HepG2 (cell line): Measurements from ENCODE around the gene ITIH1. TPM values are rescaled to one million over a fixed set of nuclear protein-coding genes. Genes with fewer than 3 reads are reported as not detected.

Experiments
- ELF3 ChIP-seq: IDR thresholded peaks from 2 replicates; pipeline ENCODE4 v1.6.1; 2016; ENCODE audit warnings: missing genetic modification reagents, missing compliant biosample characterization
- GFI1 ChIP-seq: sonication (generic); formaldehyde crosslinking; IDR thresholded peaks from 2 replicates; pipeline ENCODE4 v1.5.0; 2020; ENCODE audit warnings: missing genetic modification reagents, mild to moderate bottlenecking, borderline replicate concordance
- SKI ChIP-seq: fragments of 450-650 bp; IDR thresholded peaks from one replicate; pipeline ENCODE4 v1.6.1; 2018; ENCODE audit warnings: mild to moderate bottlenecking; ENCODE audit not compliant: partially characterized antibody
- THAP11 ChIP-seq: IDR thresholded peaks from 2 replicates; pipeline ENCODE4 v1.6.1; 2016; ENCODE audit warnings: missing biosample characterization, missing genetic modification reagents
- ZBTB46 ChIP-seq: sonication (generic); formaldehyde crosslinking; IDR thresholded peaks from 2 replicates; pipeline ENCODE4 v1.4.0; 2020; ENCODE audit warnings: mild to moderate bottlenecking, missing genetic modification reagents, borderline replicate concordance
- ZMYM3 ChIP-seq: sonication (generic); formaldehyde crosslinking; IDR thresholded peaks from 2 replicates; pipeline ENCODE4 v1.5.1; 2020; ENCODE audit warnings: mild to moderate bottlenecking, missing genetic modification reagents
- ZNF296 ChIP-seq: sonication (generic); formaldehyde crosslinking; conservative IDR thresholded peaks from 2 replicates; pipeline ENCODE4 v1.5.0; 2020; ENCODE audit warnings: mild to moderate bottlenecking, missing genetic modification reagents
- ZNF546 ChIP-seq: sonication (generic); formaldehyde crosslinking; conservative IDR thresholded peaks from 2 replicates; pipeline ENCODE4 v1.8.1; 2023; ENCODE audit warnings: mild to moderate bottlenecking, missing genetic modification reagents
- polyA plus RNA-seq, 8 experiments: library from polyadenylated mRNA; depleted of rRNA in 3 of 8; stranded (reverse) in 7 of 8; unstranded in 1 of 8; fragments of >200 nt; fragmentation: Illumina TruSeq in 4 of 8; extraction: Trizol in 4 of 8; gene quantifications; 2 replicates each; pipeline versions ENCODE4 v1.2.1 to v1.2.3, GENCODE V29; 2011 to 2016; ENCODE audit warnings: low read depth in 4 of 8, missing spikeins in 1 of 8, mixed read lengths in 1 of 8; ENCODE audit not compliant: insufficient read depth in 1 of 8
- total RNA-seq, 5 experiments: library from RNA; depleted of rRNA; stranded (reverse); fragments of >200 nt; fragmentation: Illumina TruSeq; extraction: Trizol; gene quantifications; 2 replicates each; pipeline ENCODE4 v1.2.3, GENCODE V29; 2016; ENCODE audit warnings: low read depth in 1 of 5
- TF ChIP-seq, protein P1 (sequence below): sonication (generic); formaldehyde crosslinking; IDR thresholded peaks from 2 replicates; pipeline ENCODE4 v1.5.0; 2020; ENCODE audit warnings: mild to moderate bottlenecking, missing genetic modification reagents, borderline replicate concordance
- TF ChIP-seq, protein P2 (sequence below): sonication (generic); formaldehyde crosslinking; IDR thresholded peaks from 2 replicates; pipeline ENCODE4 v1.8.1; 2022; ENCODE audit warnings: mild to moderate bottlenecking, missing genetic modification reagents
- TF ChIP-seq, protein P3 (sequence below): sonication (generic); formaldehyde crosslinking; conservative IDR thresholded peaks from 2 replicates; pipeline ENCODE4 v1.4.0; 2020; ENCODE audit warnings: mild to moderate bottlenecking, missing genetic modification reagents, moderate library complexity
- TF ChIP-seq, protein P4 (sequence below): IDR thresholded peaks from 2 replicates; pipeline ENCODE4 v1.6.1; 2016; ENCODE audit warnings: low read depth, control low read depth

The ITIH1 gene
- total and polyA plus RNA-seq, 2 of the 13 experiments (the other 11 are each of a cell fraction or from before 2014, with no cell fraction given): 12.3 to 19.6 TPM

DNA sequence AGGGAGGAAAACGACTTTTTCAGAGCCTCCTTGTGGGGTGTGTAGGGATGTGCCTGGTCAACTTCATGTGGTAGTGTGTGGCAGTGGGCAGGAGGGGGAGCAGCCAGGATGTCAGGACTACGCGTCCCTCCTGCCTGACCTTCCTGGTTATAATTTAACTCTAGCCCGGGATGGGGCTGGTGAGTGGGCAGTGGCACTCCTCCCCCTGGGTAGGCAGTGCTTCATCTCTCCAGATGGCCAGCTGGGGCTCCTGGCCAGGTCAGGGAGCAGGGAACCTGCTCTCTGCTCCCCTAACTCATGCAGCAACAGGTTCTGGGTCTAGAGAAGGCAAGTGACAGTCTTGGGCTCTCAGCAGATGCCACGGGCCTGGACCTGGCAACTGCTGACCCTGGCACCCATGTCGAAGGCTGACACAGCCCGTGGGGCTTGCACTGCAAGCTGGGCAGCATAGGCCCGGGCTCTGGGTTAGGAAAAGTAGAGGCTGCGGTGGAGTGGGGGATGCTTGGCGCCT, 50.5 kb downstream of the ITIH1 start (continued):
- TF ChIP-seq, protein P1, sequence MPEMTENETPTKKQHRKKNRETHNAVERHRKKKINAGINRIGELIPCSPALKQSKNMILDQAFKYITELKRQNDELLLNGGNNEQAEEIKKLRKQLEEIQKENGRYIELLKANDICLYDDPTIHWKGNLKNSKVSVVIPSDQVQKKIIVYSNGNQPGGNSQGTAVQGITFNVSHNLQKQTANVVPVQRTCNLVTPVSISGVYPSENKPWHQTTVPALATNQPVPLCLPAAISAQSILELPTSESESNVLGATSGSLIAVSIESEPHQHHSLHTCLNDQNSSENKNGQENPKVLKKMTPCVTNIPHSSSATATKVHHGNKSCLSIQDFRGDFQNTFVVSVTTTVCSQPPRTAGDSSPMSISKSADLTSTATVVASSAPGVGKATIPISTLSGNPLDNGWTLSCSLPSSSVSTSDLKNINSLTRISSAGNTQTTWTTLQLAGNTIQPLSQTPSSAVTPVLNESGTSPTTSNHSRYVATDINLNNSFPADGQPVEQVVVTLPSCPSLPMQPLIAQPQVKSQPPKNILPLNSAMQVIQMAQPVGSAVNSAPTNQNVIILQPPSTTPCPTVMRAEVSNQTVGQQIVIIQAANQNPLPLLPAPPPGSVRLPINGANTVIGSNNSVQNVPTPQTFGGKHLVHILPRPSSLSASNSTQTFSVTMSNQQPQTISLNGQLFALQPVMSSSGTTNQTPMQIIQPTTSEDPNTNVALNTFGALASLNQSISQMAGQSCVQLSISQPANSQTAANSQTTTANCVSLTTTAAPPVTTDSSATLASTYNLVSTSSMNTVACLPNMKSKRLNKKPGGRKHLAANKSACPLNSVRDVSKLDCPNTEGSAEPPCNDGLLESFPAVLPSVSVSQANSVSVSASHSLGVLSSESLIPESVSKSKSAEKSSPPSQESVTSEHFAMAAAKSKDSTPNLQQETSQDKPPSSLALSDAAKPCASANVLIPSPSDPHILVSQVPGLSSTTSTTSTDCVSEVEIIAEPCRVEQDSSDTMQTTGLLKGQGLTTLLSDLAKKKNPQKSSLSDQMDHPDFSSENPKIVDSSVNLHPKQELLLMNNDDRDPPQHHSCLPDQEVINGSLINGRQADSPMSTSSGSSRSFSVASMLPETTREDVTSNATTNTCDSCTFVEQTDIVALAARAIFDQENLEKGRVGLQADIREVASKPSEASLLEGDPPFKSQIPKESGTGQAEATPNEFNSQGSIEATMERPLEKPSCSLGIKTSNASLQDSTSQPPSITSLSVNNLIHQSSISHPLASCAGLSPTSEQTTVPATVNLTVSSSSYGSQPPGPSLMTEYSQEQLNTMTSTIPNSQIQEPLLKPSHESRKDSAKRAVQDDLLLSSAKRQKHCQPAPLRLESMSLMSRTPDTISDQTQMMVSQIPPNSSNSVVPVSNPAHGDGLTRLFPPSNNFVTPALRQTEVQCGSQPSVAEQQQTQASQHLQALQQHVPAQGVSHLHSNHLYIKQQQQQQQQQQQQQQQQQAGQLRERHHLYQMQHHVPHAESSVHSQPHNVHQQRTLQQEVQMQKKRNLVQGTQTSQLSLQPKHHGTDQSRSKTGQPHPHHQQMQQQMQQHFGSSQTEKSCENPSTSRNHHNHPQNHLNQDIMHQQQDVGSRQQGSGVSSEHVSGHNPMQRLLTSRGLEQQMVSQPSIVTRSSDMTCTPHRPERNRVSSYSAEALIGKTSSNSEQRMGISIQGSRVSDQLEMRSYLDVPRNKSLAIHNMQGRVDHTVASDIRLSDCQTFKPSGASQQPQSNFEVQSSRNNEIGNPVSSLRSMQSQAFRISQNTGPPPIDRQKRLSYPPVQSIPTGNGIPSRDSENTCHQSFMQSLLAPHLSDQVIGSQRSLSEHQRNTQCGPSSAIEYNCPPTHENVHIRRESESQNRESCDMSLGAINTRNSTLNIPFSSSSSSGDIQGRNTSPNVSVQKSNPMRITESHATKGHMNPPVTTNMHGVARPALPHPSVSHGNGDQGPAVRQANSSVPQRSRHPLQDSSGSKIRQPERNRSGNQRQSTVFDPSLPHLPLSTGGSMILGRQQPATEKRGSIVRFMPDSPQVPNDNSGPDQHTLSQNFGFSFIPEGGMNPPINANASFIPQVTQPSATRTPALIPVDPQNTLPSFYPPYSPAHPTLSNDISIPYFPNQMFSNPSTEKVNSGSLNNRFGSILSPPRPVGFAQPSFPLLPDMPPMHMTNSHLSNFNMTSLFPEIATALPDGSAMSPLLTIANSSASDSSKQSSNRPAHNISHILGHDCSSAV (CRISPR knock-in tag): 0 out of 2 replicates have a peak, but pooled peaks have one; percentile 64
- TF ChIP-seq, protein P2, sequence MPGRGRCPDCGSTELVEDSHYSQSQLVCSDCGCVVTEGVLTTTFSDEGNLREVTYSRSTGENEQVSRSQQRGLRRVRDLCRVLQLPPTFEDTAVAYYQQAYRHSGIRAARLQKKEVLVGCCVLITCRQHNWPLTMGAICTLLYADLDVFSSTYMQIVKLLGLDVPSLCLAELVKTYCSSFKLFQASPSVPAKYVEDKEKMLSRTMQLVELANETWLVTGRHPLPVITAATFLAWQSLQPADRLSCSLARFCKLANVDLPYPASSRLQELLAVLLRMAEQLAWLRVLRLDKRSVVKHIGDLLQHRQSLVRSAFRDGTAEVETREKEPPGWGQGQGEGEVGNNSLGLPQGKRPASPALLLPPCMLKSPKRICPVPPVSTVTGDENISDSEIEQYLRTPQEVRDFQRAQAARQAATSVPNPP (CRISPR knock-in tag): peak; percentile 46; the same call in 1 of the 2 replicates
- TF ChIP-seq ZMYM3 (CRISPR knock-in tag) (peak; percentile 44; the same call in 1 of the 2 replicates), SKI (no peak), ELF3 (CRISPR knock-in tag) (peak; percentile 56; the same call in 1 of the 2 replicates), THAP11 (CRISPR knock-in tag) (peak; percentile 29; the same call in 1 of the 2 replicates), ZNF296 (CRISPR knock-in tag) (0 out of 2 replicates have a peak, but pooled peaks have one; percentile 57), GFI1 (CRISPR knock-in tag) (no peak), ZBTB46 (CRISPR knock-in tag) (no peak), ZNF546 (CRISPR knock-in tag) (peak; percentile 100)
- TF ChIP-seq, protein P3, sequence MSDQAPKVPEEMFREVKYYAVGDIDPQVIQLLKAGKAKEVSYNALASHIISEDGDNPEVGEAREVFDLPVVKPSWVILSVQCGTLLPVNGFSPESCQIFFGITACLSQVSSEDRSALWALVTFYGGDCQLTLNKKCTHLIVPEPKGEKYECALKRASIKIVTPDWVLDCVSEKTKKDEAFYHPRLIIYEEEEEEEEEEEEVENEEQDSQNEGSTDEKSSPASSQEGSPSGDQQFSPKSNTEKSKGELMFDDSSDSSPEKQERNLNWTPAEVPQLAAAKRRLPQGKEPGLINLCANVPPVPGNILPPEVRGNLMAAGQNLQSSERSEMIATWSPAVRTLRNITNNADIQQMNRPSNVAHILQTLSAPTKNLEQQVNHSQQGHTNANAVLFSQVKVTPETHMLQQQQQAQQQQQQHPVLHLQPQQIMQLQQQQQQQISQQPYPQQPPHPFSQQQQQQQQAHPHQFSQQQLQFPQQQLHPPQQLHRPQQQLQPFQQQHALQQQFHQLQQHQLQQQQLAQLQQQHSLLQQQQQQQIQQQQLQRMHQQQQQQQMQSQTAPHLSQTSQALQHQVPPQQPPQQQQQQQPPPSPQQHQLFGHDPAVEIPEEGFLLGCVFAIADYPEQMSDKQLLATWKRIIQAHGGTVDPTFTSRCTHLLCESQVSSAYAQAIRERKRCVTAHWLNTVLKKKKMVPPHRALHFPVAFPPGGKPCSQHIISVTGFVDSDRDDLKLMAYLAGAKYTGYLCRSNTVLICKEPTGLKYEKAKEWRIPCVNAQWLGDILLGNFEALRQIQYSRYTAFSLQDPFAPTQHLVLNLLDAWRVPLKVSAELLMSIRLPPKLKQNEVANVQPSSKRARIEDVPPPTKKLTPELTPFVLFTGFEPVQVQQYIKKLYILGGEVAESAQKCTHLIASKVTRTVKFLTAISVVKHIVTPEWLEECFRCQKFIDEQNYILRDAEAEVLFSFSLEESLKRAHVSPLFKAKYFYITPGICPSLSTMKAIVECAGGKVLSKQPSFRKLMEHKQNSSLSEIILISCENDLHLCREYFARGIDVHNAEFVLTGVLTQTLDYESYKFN: peak; percentile 39; the same call in 1 of the 2 replicates
- TF ChIP-seq, protein P4, sequence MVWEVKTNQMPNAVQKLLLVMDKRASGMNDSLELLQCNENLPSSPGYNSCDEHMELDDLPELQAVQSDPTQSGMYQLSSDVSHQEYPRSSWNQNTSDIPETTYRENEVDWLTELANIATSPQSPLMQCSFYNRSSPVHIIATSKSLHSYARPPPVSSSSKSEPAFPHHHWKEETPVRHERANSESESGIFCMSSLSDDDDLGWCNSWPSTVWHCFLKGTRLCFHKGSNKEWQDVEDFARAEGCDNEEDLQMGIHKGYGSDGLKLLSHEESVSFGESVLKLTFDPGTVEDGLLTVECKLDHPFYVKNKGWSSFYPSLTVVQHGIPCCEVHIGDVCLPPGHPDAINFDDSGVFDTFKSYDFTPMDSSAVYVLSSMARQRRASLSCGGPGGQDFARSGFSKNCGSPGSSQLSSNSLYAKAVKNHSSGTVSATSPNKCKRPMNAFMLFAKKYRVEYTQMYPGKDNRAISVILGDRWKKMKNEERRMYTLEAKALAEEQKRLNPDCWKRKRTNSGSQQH: no peak
